ENCODE results near the gene MAST4.

The MAST4 gene

GRCh38 chr5:66643387-66643786 lies 47.2 kb downstream of the MAST4 start:
- POLR2A ChIA-PET = no interaction called here
- Histone ChIP-seq H3K27ac (ENCODE audit: insufficient read depth in 1 of 2, low read depth in 1 of 2, low read length in 2 of 2, poor library complexity in 1 of 2, severe bottlenecking in 2 of 2) (no peak overlapping the region), H3K4me1 (ENCODE audit: control extremely low read depth in 1 of 4, control insufficient read depth in 4 of 4, insufficient read depth in 4 of 4, low read length in 3 of 4) (no peaks in the 10 kb centered on the region), H3K4me3 (ENCODE audit: control insufficient read depth in 1 of 7, extremely low read depth in 1 of 7, insufficient read depth in 4 of 7, low read depth in 2 of 7, low read length in 6 of 7) (no peak overlapping the region), H3K27me3 (replicated peaks in 2 of 5; ENCODE audit: control insufficient read depth in 4 of 5, insufficient read depth in 5 of 5, low read length in 4 of 5) (no peaks in the 10 kb centered on the region), H3K36me3 (ENCODE audit: control insufficient read depth in 4 of 4, insufficient read depth in 4 of 4, low read length in 3 of 4) (no peaks in the 10 kb centered on the region), H3K9me3 (ENCODE audit: control extremely low read depth in 1 of 5, control insufficient read depth in 4 of 5, insufficient read depth in 2 of 5, low read depth in 1 of 5, low read length in 4 of 5) (no peaks in the 10 kb centered on the region)
- no peak for DNase-seq
- CTCF ChIA-PET = interaction anchor here (1.4 kb wide), 1 partner anchor 11 kb away, joined by 3 read pairs; no protein-coding TSS in a partner anchor

GRCh38 chr5:66644111-66644510 lies 47.9 kb downstream of the MAST4 start:
- ChIA-PET POLR2A (no interaction called here), CTCF (no interaction called here)
- no peak for DNase-seq
- H3K4me3 ChIP-seq (ENCODE audit: control insufficient read depth in 1 of 7, extremely low read depth in 1 of 7, insufficient read depth in 4 of 7, low read depth in 2 of 7, low read length in 6 of 7) = no peak overlapping the region
- no peaks in the 10 kb centered on the region for H3K9me3 ChIP-seq (ENCODE audit: control extremely low read depth in 1 of 5, control insufficient read depth in 4 of 5, insufficient read depth in 2 of 5, low read depth in 1 of 5, low read length in 4 of 5)
- no peaks in the 10 kb centered on the region for H3K4me1 ChIP-seq (ENCODE audit: control extremely low read depth in 1 of 4, control insufficient read depth in 4 of 4, insufficient read depth in 4 of 4, low read length in 3 of 4)
- H3K27ac ChIP-seq (ENCODE audit: insufficient read depth in 1 of 2, low read depth in 1 of 2, low read length in 2 of 2, poor library complexity in 1 of 2, severe bottlenecking in 2 of 2) = no peak overlapping the region
- H3K36me3 ChIP-seq (ENCODE audit: control insufficient read depth in 4 of 4, insufficient read depth in 4 of 4, low read length in 3 of 4) = no peaks in the 10 kb centered on the region
- no peaks in the 10 kb centered on the region for H3K27me3 ChIP-seq (replicated peaks in 2 of 5; ENCODE audit: control insufficient read depth in 4 of 5, insufficient read depth in 5 of 5, low read length in 4 of 5)

GRCh38 chr5:66645039-66645438 lies 48.8 kb downstream of the MAST4 start:
- Histone ChIP-seq H3K27ac (ENCODE audit: insufficient read depth in 1 of 2, low read depth in 1 of 2, low read length in 2 of 2, poor library complexity in 1 of 2, severe bottlenecking in 2 of 2) (no peak overlapping the region), H3K4me3 (ENCODE audit: control insufficient read depth in 1 of 7, extremely low read depth in 1 of 7, insufficient read depth in 4 of 7, low read depth in 2 of 7, low read length in 6 of 7) (no peak overlapping the region), H3K27me3 (replicated peaks in 2 of 5; ENCODE audit: control insufficient read depth in 4 of 5, insufficient read depth in 5 of 5, low read length in 4 of 5) (no peaks in the 10 kb centered on the region), H3K36me3 (ENCODE audit: control insufficient read depth in 4 of 4, insufficient read depth in 4 of 4, low read length in 3 of 4) (no peaks in the 10 kb centered on the region), H3K4me1 (ENCODE audit: control extremely low read depth in 1 of 4, control insufficient read depth in 4 of 4, insufficient read depth in 4 of 4, low read length in 3 of 4) (no peaks in the 10 kb centered on the region), H3K9me3 (ENCODE audit: control extremely low read depth in 1 of 5, control insufficient read depth in 4 of 5, insufficient read depth in 2 of 5, low read depth in 1 of 5, low read length in 4 of 5) (no peaks in the 10 kb centered on the region)
- ChIA-PET POLR2A (no interaction called here), CTCF (no interaction called here)
- 100% methylated on average over 1 of the region's 3 CpGs for WGBS (ENCODE audit: insufficient coverage)
- no peak for DNase-seq

- H3K9me3 ChIP-seq (ENCODE audit: control extremely low read depth in 1 of 5, control insufficient read depth in 4 of 5, insufficient read depth in 2 of 5, low read depth in 1 of 5, low read length in 4 of 5) = peaks cover 0 to 4% (median 0%) of the 10 kb centered on the region in 5 experiments
- no peaks in the 10 kb centered on the region for H3K4me1 ChIP-seq (ENCODE audit: control extremely low read depth in 1 of 4, control insufficient read depth in 4 of 4, insufficient read depth in 4 of 4, low read length in 3 of 4)
- CTCF ChIA-PET = no interaction called here
- DNase-seq = no peak
- H3K36me3 ChIP-seq (ENCODE audit: control insufficient read depth in 4 of 4, insufficient read depth in 4 of 4, low read length in 3 of 4) = no peaks in the 10 kb centered on the region
- no peak overlapping the region for H3K27ac ChIP-seq (ENCODE audit: insufficient read depth in 1 of 2, low read depth in 1 of 2, low read length in 2 of 2, poor library complexity in 1 of 2, severe bottlenecking in 2 of 2)
- 100% methylated on average over 2 of the region's 2 CpGs for WGBS (ENCODE audit: insufficient coverage)
- POLR2A ChIA-PET = interaction anchor here (0.5 kb wide), 1 partner anchor 38 kb away, joined by 8 read pairs; no protein-coding TSS in a partner anchor
- H3K27me3 ChIP-seq (replicated peaks in 2 of 5; ENCODE audit: control insufficient read depth in 4 of 5, insufficient read depth in 5 of 5, low read length in 4 of 5) = no peaks in the 10 kb centered on the region
- H3K4me3 ChIP-seq (ENCODE audit: control insufficient read depth in 1 of 7, extremely low read depth in 1 of 7, insufficient read depth in 4 of 7, low read depth in 2 of 7, low read length in 6 of 7) = no peak overlapping the region
These were observed 50.4 kb downstream of the MAST4 start for GRCh38 chr5:66646570-66646969.

- CTCF ChIA-PET = no interaction called here
- no peak for DNase-seq
These were observed 51.1 kb downstream of the MAST4 start for GRCh38 chr5:66647146-66647856.

GRCh38 chr5:66652818-66653217 lies 56.6 kb downstream of the MAST4 start:
- H3K4me1 ChIP-seq (ENCODE audit: control extremely low read depth in 1 of 4, control insufficient read depth in 4 of 4, insufficient read depth in 4 of 4, low read length in 3 of 4) = no peaks in the 10 kb centered on the region
- ChIA-PET CTCF (interaction anchor here (1.1 kb wide), 1 partner anchor 346 kb away, joined by 3 read pairs; no protein-coding TSS in a partner anchor), POLR2A (no interaction called here)
- H3K36me3 ChIP-seq (ENCODE audit: control insufficient read depth in 4 of 4, insufficient read depth in 4 of 4, low read length in 3 of 4) = no peaks in the 10 kb centered on the region
- WGBS (ENCODE audit: insufficient coverage) = no CpG with 5 or more reads among the region's 3 CpGs
- H3K27ac ChIP-seq (ENCODE audit: insufficient read depth in 1 of 2, low read depth in 1 of 2, low read length in 2 of 2, poor library complexity in 1 of 2, severe bottlenecking in 2 of 2) = no peak overlapping the region
- H3K27me3 ChIP-seq (replicated peaks in 2 of 5; ENCODE audit: control insufficient read depth in 4 of 5, insufficient read depth in 5 of 5, low read length in 4 of 5) = no peaks in the 10 kb centered on the region
- H3K9me3 ChIP-seq (ENCODE audit: control extremely low read depth in 1 of 5, control insufficient read depth in 4 of 5, insufficient read depth in 2 of 5, low read depth in 1 of 5, low read length in 4 of 5) = peaks cover 0 to 5% (median 0%) of the 10 kb centered on the region in 5 experiments
- H3K4me3 ChIP-seq (ENCODE audit: control insufficient read depth in 1 of 7, extremely low read depth in 1 of 7, insufficient read depth in 4 of 7, low read depth in 2 of 7, low read length in 6 of 7) = no peak overlapping the region
- DNase-seq = no peak

More at GRCh38 chr5:66647146-66647856, 51.1 kb downstream of the MAST4 start:
- no peak overlapping the region for H3K4me3 ChIP-seq (ENCODE audit: control insufficient read depth in 1 of 7, extremely low read depth in 1 of 7, insufficient read depth in 4 of 7, low read depth in 2 of 7, low read length in 6 of 7)
- peaks cover 0 to 5% (median 0%) of the 10 kb centered on the region in 5 experiments for H3K9me3 ChIP-seq (ENCODE audit: control extremely low read depth in 1 of 5, control insufficient read depth in 4 of 5, insufficient read depth in 2 of 5, low read depth in 1 of 5, low read length in 4 of 5)
- POLR2A ChIA-PET = interaction anchor here (0.5 kb wide), 1 partner anchor 38 kb away, joined by 8 read pairs; no protein-coding TSS in a partner anchor
- H3K27ac ChIP-seq (ENCODE audit: insufficient read depth in 1 of 2, low read depth in 1 of 2, low read length in 2 of 2, poor library complexity in 1 of 2, severe bottlenecking in 2 of 2) = no peak overlapping the region
- no peaks in the 10 kb centered on the region for H3K27me3 ChIP-seq (replicated peaks in 2 of 5; ENCODE audit: control insufficient read depth in 4 of 5, insufficient read depth in 5 of 5, low read length in 4 of 5)
- WGBS (ENCODE audit: insufficient coverage) = no CpG with 5 or more reads among the region's 3 CpGs
- no peaks in the 10 kb centered on the region for H3K36me3 ChIP-seq (ENCODE audit: control insufficient read depth in 4 of 4, insufficient read depth in 4 of 4, low read length in 3 of 4)
- H3K4me1 ChIP-seq (ENCODE audit: control extremely low read depth in 1 of 4, control insufficient read depth in 4 of 4, insufficient read depth in 4 of 4, low read length in 3 of 4) = no peaks in the 10 kb centered on the region

- no peaks in the 10 kb centered on the region for H3K27me3 ChIP-seq (replicated peaks in 2 of 5; ENCODE audit: control insufficient read depth in 4 of 5, insufficient read depth in 5 of 5, low read length in 4 of 5)
- no peaks in the 10 kb centered on the region for H3K36me3 ChIP-seq (ENCODE audit: control insufficient read depth in 4 of 4, insufficient read depth in 4 of 4, low read length in 3 of 4)
- H3K4me3 ChIP-seq (ENCODE audit: control insufficient read depth in 1 of 7, extremely low read depth in 1 of 7, insufficient read depth in 4 of 7, low read depth in 2 of 7, low read length in 6 of 7) = no peak overlapping the region
- H3K4me1 ChIP-seq (ENCODE audit: control extremely low read depth in 1 of 4, control insufficient read depth in 4 of 4, insufficient read depth in 4 of 4, low read length in 3 of 4) = no peaks in the 10 kb centered on the region
- WGBS (ENCODE audit: insufficient coverage) = 100% methylated on average over 1 of the region's 1 CpG
- no peak overlapping the region for H3K27ac ChIP-seq (ENCODE audit: insufficient read depth in 1 of 2, low read depth in 1 of 2, low read length in 2 of 2, poor library complexity in 1 of 2, severe bottlenecking in 2 of 2)
- POLR2A ChIA-PET = no interaction called here
- CTCF ChIA-PET = no interaction called here
- H3K9me3 ChIP-seq (ENCODE audit: control extremely low read depth in 1 of 5, control insufficient read depth in 4 of 5, insufficient read depth in 2 of 5, low read depth in 1 of 5, low read length in 4 of 5) = peaks cover 0 to 5% (median 0%) of the 10 kb centered on the region in 5 experiments
- no peak for DNase-seq
These were observed 57.1 kb downstream of the MAST4 start for GRCh38 chr5:66653325-66653724.
